SU-DHL-6 (cell line): ENCODE results near the gene GAMT.

Source experiments
- EZH2phosphoT487 ChIP-seq: fragments of 200-600 bp; sonication (generic), shearing (Covaris generic); conservative IDR thresholded peaks from 2 replicates; pipeline ENCODE4 v1.6.1; 2018; ENCODE audit warnings: mild to moderate bottlenecking, antibody characterized with exemption, low read length, moderate library complexity, mixed read lengths
- TF ChIP-seq, protein P1 (sequence below): fragments of 200-600 bp; sonication (generic); IDR thresholded peaks from one replicate; pipeline ENCODE4 v1.5.1; 2017; ENCODE audit warnings: antibody characterized with exemption, mild to moderate bottlenecking, low read length, moderate library complexity; ENCODE audit not compliant: insufficient read depth, poor library complexity, severe bottlenecking

GRCh38 chr19:1351381-1351851 lies 49.9 kb downstream of the GAMT start:
- TF ChIP-seq, protein P1, sequence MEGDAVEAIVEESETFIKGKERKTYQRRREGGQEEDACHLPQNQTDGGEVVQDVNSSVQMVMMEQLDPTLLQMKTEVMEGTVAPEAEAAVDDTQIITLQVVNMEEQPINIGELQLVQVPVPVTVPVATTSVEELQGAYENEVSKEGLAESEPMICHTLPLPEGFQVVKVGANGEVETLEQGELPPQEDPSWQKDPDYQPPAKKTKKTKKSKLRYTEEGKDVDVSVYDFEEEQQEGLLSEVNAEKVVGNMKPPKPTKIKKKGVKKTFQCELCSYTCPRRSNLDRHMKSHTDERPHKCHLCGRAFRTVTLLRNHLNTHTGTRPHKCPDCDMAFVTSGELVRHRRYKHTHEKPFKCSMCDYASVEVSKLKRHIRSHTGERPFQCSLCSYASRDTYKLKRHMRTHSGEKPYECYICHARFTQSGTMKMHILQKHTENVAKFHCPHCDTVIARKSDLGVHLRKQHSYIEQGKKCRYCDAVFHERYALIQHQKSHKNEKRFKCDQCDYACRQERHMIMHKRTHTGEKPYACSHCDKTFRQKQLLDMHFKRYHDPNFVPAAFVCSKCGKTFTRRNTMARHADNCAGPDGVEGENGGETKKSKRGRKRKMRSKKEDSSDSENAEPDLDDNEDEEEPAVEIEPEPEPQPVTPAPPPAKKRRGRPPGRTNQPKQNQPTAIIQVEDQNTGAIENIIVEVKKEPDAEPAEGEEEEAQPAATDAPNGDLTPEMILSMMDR: no peak
- TF ChIP-seq EZH2phosphoT487: no peak
